Measurements from ENCODE around the gene BICC1. TPM values are rescaled to one million over a fixed set of nuclear protein-coding genes. Genes with fewer than 3 reads are reported as not detected.

Gene BICC1
- total and polyA plus RNA-seq, 2 of the 8 experiments (the other 6 are each of a cell fraction or from before 2014, with no cell fraction given), result 0.20 to 0.73 TPM

DNA sequence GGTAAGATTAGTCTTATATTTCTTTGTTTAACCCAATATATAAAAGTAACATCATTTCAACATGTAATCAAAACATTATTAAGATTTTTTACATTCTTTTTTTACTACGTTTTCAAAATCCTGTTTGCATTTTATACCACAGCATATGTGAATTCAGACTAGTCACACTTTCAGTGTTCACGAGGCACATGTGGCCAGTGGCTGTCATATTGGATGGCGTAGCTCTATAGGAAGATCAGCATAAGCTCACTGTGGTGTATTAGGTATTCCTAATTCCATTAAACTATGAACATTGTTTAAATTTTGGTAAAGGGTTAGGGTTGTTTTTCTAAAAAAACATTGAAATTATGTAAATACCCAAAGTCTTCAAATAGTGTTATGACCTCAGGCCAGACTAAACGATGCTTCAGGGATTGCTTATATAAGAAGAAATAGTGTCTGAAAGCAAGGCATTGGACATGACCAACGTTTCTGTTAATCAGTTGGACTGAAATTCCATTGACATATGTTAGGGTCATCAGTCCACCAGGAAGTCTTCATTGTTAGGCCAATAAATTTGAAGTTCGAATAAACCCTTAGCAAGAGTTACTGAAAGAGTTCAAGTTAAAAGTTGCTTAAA lies 97.0 kb downstream of the BICC1 start:
- Histone ChIP-seq H3K27ac (ENCODE audit: low read depth, low read length) (no peak overlapping the region), H2BK5ac (ENCODE audit: low read depth, low read length) (no peak overlapping the region), H3K18ac (ENCODE audit: extremely low read depth, low read length) (no peak overlapping the region), H3K4me1 (replicated peaks in 1 of 4; ENCODE audit: control insufficient read depth in 3 of 4, insufficient read depth in 4 of 4, low read length in 3 of 4) (no peaks in the 10 kb centered on the region), H3K9me3 (ENCODE audit: insufficient read depth in 2 of 2, low read depth in 1 of 2, low read length in 1 of 2) (no peaks in the 10 kb centered on the region), H3K4me3 (ENCODE audit: extremely low read depth in 1 of 4, insufficient read depth in 2 of 4, low read depth in 3 of 4, low read length in 4 of 4) (no peak overlapping the region), H3K14ac (ENCODE audit: insufficient read length) (no peak overlapping the region), H3K79me2 (ENCODE audit: control insufficient read depth in 1 of 2, insufficient read depth in 2 of 2, low read length in 2 of 2) (no peaks in the 10 kb centered on the region), H2BK15ac (ENCODE audit: low read length) (no peak overlapping the region), H3K9ac (replicated peaks in 1 of 4; ENCODE audit: extremely low read depth in 1 of 4, low read depth in 3 of 4, low read length in 3 of 4) (no peak overlapping the region), H4K20me1 (replicated peaks in 1 of 2; ENCODE audit: control insufficient read depth in 1 of 2, insufficient read depth in 2 of 2, low read length in 2 of 2) (no peaks in the 10 kb centered on the region), H4K5ac (ENCODE audit: insufficient read length, low read depth, low read length) (no peak overlapping the region), H3K27me3 (replicated peaks in 1 of 4; ENCODE audit: control insufficient read depth in 3 of 4, extremely low read depth in 1 of 4, insufficient read depth in 3 of 4, low read length in 3 of 4) (no peaks in the 10 kb centered on the region), H2AFZ (ENCODE audit: low read length) (no peak overlapping the region), H3K79me1 (ENCODE audit: low read depth, low read length) (no peaks in the 10 kb centered on the region), H2BK12ac (ENCODE audit: low read depth, low read length) (no peak overlapping the region), H3K4ac (replicated peaks; ENCODE audit: insufficient read length, low read depth, low read length) (no peak overlapping the region), H3K56ac (replicated peaks; ENCODE audit: insufficient read length, low read depth, low read length) (no peak overlapping the region), H3K4me2 (ENCODE audit: insufficient read depth in 1 of 2, low read depth in 2 of 2, low read length in 2 of 2) (no peak overlapping the region), H3K23me2 (ENCODE audit: low read depth, low read length) (no peaks in the 10 kb centered on the region), H2BK120ac (replicated peaks; ENCODE audit: low read depth, low read length) (no peak overlapping the region), H4K8ac (ENCODE audit: extremely low read depth, insufficient read depth, low read length) (no peak overlapping the region), H3K36me3 (ENCODE audit: control insufficient read depth in 2 of 4, insufficient read depth in 4 of 4, low read length in 3 of 4) (no peaks in the 10 kb centered on the region), H2BK20ac (ENCODE audit: low read length) (no peak overlapping the region), H2AK5ac (ENCODE audit: low read depth, low read length) (no peak overlapping the region), H4K91ac (replicated peaks; ENCODE audit: insufficient read length, low read length) (no peak overlapping the region), H3K23ac (ENCODE audit: insufficient read length) (no peak overlapping the region)
- ChIA-PET POLR2A (ENCODE audit: partially characterized antibody) (no interaction called here), CTCF (ENCODE audit: partially characterized antibody) (no interaction called here)
- no peak for DNase-seq (ENCODE audit: low read depth in 1 of 2, low spot score in 2 of 2)
- no peak for FAIRE-seq
- 92% methylated on average over 6 of the region's 6 CpGs; no CpG with 5 or more reads in 1 of the 2 experiments for WGBS, 2 experiments (ENCODE audit: extremely low coverage in 1 of 2, insufficient coverage in 1 of 2, insufficient read length in 1 of 2, insufficient replicate concordance in 2 of 2, low coverage in 1 of 2, low lambda C conversion rate in 2 of 2, missing lambda C conversion rate in 1 of 2)
- no peak for TF ChIP-seq GTF2F1 (IDR thresholded peaks at IDR 0.05; ENCODE audit: borderline replicate concordance, low read depth, low read length)
- no peak for TF ChIP-seq CBX8 (IDR thresholded peaks at IDR 0.05; ENCODE audit: borderline replicate concordance, low read depth, low read length)
- TF ChIP-seq HDAC6 (IDR thresholded peaks at IDR 0.05; ENCODE audit: low read depth, low read length), result no peak
- TF ChIP-seq SUZ12 (IDR thresholded peaks at IDR 0.05; ENCODE audit: low read length), result no peak
- TF ChIP-seq POU5F1 (IDR thresholded peaks at IDR 0.05; ENCODE audit: low read depth, low read length), result no peak
- TF ChIP-seq TAF1 (IDR thresholded peaks at IDR 0.05; ENCODE audit: low read depth, low read length), result no peak
- TF ChIP-seq YY1 (IDR thresholded peaks at IDR 0.05; ENCODE audit: low read depth, low read length), result no peak
- TF ChIP-seq, protein P1, sequence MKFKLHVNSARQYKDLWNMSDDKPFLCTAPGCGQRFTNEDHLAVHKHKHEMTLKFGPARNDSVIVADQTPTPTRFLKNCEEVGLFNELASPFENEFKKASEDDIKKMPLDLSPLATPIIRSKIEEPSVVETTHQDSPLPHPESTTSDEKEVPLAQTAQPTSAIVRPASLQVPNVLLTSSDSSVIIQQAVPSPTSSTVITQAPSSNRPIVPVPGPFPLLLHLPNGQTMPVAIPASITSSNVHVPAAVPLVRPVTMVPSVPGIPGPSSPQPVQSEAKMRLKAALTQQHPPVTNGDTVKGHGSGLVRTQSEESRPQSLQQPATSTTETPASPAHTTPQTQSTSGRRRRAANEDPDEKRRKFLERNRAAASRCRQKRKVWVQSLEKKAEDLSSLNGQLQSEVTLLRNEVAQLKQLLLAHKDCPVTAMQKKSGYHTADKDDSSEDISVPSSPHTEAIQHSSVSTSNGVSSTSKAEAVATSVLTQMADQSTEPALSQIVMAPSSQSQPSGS (IDR thresholded peaks at IDR 0.05; ENCODE audit: low read length), result no peak
- TF ChIP-seq, protein P2, sequence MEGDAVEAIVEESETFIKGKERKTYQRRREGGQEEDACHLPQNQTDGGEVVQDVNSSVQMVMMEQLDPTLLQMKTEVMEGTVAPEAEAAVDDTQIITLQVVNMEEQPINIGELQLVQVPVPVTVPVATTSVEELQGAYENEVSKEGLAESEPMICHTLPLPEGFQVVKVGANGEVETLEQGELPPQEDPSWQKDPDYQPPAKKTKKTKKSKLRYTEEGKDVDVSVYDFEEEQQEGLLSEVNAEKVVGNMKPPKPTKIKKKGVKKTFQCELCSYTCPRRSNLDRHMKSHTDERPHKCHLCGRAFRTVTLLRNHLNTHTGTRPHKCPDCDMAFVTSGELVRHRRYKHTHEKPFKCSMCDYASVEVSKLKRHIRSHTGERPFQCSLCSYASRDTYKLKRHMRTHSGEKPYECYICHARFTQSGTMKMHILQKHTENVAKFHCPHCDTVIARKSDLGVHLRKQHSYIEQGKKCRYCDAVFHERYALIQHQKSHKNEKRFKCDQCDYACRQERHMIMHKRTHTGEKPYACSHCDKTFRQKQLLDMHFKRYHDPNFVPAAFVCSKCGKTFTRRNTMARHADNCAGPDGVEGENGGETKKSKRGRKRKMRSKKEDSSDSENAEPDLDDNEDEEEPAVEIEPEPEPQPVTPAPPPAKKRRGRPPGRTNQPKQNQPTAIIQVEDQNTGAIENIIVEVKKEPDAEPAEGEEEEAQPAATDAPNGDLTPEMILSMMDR (IDR thresholded peaks at IDR 0.05; ENCODE audit: control extremely low read depth in 1 of 3, insufficient read depth in 1 of 3, low read depth in 1 of 3, low read length in 3 of 3), result no peak
